ENCODE measurements around the gene NOSTRIN.
"Not testable (repeated sequence)": the region's sequence is repeated elsewhere in the genome, so short reads cannot be mapped to it uniquely, and the experiment has no call there.

Gene NOSTRIN

DNA sequence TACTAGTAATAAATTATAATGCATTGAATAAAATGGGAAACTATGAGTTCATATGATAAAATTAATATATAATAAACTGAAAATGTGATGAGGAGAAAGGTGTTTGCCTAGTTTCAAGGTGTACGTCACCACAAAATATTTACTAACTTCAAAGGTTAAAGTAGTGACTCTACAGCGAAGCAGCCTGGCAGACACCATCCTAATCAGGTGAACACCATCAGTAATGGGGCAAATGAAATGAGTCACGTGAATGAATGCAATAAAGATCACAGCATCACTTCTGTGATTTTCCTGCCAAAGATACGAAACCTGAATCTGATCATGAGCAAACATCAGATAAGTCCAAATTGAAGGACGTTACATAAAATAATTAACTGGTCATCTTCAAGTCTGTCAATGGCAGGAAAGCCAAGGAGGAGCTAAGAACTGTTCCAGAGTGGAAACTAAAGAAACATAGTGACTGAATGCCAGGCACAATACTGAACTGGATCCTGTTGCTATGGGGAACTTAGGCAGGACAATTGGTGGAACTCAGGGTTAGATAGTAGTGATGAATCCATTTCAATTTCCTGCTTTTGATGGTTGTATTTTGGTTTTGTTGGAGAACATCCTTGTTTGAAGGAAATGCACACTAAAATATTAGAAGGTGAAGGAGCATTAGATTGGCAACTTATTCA, 12.1 kb upstream of the NOSTRIN start:
- no peak for DNase-seq

GRCh38 chr2:168791140-168791539, 11.3 kb upstream of the NOSTRIN start:
- DNase-seq = not testable (repeated sequence)

DNA sequence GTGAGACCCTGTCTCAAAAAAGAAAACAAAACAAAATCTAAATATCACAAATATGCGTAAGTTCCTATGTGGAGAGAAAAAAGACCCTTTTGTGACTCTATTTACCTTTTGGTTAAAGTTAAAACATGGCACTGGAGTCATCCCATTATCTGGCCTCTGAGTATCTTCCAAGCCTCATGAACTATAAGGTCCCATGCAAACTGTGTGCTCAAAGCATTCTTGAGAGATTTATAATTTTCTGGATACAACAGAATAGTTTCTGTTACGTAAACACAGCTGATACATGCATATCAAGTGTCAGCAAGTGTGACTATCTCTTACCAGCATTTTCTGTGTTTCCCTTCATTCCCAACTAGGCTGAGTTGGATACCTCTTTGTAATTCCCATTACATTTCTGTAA, 8.8 kb upstream of the NOSTRIN start:
- no peak for DNase-seq

- DNase-seq = no peak
Measured at GRCh38 chr2:168794968-168795367, 7.5 kb upstream of the NOSTRIN start.

- no peak for DNase-seq
Measured at GRCh38 chr2:168796090-168796577, 6.3 kb upstream of the NOSTRIN start.

- no peak for DNase-seq
Measured at GRCh38 chr2:168796583-168797285, 5.7 kb upstream of the NOSTRIN start.

DNA sequence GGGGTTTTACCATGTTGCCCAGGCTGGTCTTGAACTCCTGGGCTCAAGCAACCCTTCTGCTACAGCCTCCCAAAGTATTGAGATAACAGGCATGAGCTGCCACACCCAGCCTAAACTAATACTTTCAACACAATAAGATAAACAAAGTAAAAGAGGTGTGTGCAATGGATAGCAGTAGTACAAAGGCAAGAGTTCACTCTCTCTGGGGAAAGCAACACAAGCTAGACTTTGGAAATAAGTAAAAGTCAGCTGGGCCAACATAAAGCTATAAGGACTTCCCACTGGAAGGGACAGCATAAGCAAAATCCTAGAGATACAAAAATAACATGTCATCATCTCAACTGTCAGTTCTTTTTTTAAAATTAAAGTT, 5.2 kb upstream of the NOSTRIN start:
- DNase-seq = no peak

GRCh38 chr2:168798076-168798887, 4.2 kb upstream of the NOSTRIN start:
- DNase-seq = no peak

GRCh38 chr2:168798888-168799410, 3.5 kb upstream of the NOSTRIN start:
- no peak for DNase-seq

DNA sequence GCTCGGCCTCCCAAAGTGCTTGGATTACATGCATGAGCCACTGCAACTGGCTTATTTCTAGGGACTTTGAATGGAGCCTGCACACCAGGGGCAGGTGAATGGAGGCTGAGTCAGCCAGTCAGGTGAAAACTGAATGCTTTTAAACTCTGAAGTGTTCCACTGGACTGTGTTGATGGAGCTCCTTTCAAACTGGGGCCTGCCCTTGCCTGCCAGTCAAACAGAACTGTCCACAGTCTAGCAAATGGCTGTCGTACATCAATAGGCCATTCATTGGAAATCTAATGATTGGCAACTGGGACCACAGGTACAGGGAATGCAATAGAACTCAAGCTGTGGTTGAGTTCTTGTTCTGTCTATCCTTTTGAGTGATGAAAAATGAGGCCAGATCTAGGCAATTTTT, 966 bp upstream of the NOSTRIN start:
- DNase-seq = no peak

- DNase-seq = no peak
Measured at GRCh38 chr2:168802859-168803725, 655 bp downstream of the NOSTRIN start.

- no peak for DNase-seq
Measured at GRCh38 chr2:168804214-168804613, 1.8 kb downstream of the NOSTRIN start.

DNA sequence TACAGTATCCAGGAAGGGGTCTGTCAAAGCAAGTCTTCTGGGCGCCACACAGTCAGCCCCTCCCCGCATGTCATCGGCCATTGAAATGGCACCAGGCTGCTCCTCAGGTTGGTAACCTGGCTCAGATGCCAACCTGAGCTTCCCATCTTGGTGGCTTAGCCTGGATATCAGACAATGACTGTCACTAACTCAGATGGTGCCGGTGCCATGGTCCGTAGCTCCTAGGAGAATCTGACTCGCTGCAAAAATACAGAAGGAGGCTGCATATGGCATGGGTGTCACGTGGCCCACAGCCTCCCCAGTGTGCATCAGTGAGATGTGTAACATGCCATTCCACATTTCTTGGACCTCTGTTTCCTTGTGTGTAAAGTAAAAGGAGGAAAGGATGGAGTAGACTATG, 3.2 kb downstream of the NOSTRIN start:
- DNase-seq = no peak

GRCh38 chr2:168809537-168809936, 7.1 kb downstream of the NOSTRIN start:
- DNase-seq = no peak

DNA sequence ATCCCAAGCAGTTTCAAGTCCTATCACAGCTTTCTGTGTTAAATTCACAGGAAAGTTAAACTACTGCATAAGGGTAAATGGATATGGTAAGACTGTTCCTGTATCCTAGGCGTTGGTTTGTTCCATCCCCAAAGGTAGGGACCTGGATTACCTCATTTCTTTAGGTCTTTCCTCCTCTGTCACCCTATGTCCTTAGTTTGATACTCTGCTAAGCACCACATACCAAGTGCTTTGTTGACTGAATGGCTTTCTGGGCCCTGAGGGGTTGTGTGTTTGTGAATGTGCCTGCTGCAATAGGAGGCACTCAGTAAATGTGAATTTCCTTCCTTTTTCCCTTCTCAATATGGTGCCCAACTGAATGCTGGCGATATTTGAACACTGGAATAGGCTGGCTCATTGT, 7.8 kb downstream of the NOSTRIN start:
- no peak for DNase-seq

- no peak for DNase-seq
Measured at GRCh38 chr2:168811696-168812095, 9.3 kb downstream of the NOSTRIN start.

DNA sequence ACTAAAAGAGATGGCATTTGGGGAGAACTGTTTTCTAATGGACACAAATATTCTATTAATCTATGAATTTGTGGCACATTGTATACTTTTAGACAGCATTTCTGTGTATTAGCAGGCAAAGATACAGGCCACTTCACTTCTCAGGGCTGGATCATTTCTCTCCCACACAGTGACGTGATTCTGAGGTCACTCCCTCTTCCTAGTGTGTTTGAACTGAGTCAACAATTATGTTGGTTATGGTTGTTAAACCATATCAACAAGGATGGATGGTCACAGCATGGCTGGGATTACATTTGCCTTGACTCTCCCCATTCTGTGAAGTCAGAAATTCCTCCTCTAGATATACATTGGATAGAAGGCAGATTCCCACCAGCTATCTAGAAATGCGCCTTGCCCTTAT, 11.6 kb downstream of the NOSTRIN start:
- no peak for DNase-seq

DNA sequence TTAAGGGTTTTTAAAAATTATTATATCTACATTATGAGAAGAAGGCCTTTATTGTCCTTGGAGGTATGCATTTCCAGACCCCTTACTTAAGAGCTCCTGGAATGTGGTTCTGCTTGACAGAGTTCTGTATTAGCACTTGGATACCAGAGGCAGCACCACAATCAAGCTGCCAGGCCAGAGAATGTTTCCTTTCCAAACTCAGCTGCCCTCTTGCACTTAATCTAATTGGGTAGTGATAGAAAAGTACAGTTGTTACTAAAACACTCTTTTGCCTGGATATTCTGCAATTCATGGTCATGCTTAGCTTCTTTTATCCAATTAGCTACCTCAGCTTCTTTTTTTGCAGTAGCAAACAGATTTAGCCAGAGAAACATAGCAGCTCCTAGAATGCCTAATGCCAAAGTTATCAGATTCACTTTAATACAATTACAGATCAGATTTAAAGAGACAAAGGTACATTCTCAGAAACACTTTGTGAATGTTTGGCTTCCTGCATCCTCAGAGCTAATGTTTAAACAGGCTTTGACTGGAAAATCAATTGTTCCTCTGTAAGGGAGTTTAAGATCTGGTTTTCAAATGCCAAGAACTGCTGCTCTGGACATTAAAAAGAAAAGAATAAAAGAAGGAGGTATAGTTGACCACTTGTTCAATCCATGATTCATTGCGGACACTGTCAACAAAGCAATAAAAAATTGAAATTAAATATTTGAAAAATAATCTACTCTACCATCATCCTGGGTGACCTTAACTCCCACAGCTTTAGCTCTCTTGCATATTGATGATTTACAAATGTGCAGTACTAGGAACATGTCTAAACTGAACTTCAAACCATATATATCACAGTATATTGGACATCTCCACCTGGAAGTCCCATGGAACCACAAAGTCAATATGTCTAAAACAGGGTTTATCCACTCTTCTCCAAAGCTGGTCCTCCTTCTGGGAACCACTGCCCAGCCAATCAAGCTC, 12.8 kb downstream of the NOSTRIN start:
- no peak for DNase-seq

DNA sequence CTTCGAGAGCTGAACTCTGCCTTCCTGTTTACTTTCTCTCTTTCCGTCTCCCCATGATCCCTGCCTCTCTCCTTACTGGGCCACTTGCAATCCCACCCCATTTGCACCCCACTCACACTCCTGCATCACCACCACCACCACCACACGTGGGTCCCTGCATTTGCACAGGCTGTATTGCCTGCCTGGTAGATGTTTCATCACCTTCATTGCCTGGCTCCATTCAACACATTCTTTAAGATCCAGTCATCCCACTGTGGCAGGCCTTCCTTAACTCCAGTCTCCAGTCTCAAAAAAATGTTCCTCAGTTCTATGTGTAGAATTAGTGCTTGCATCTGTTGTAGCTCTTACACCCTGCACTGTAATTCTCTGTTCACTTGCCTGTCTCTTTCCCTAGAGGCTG, 13.9 kb downstream of the NOSTRIN start:
- no peak for DNase-seq

DNA sequence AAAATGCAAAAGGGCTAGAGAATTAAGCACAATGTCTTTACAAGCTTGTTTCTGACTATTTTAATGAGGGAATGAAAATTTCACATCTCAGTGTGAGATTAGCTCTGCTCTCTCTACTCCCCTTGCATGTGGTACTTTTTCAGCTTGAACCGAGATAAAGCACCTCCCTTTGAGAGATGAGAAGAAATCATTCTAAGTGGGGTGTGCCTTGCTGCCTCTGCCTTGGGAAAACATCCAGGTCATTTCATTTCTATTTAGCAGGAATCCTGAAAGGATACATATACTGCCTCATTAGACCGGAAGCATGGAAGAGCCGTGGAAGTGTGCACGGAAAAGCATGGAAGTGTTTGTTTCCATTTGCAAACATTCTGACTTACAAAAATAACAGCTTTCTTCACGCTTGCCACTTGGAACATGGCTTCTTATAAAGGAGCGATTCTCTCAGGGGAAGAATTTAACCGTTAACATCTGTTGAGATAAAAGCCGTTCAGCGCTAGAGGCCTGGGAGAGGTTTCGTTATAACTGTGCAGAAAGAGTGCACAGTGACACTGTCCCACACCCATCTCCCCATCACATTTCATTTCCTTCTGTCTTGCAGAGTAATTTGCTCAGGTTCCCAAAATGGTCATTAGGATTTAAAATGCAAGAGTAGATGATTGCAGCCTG, 16.7 kb downstream of the NOSTRIN start:
- DNase-seq = no peak
